ENCODE measurements around the gene CDC25B.
"Not testable (repeated sequence)": the region's sequence is repeated elsewhere in the genome, so short reads cannot be mapped to it uniquely, and the experiment has no call there.

DNA sequence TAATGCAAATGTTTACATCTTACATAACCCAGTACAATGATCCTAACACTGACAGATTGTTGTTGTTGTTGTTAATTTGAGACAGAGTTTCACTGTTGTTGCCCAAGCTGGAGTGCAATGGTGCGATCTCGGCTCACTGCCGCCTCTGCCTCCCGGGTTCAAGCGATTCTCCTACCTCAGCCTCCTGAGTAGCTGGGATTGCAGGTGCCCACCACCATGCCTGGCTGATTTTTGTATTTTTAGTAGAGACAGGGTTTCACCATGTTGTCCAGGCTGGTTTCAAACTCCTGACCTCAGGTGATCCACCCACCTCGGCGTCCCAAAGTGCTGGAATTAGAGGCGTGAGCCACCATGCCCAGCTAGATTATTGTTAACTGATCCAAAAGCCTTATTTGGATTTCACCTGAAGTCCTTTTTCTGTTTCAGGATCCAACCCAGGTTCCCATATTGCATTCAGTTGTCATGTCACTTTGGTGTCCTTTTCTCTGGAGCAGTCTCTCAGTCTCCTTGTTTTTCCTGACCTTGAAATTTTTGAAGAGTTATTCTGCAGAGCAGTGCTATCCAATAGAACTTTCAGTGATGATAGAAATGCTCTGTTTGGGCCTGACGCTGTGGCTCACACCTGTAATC lies 48.0 kb downstream of the CDC25B start:
- TF ChIP-seq, protein P1, sequence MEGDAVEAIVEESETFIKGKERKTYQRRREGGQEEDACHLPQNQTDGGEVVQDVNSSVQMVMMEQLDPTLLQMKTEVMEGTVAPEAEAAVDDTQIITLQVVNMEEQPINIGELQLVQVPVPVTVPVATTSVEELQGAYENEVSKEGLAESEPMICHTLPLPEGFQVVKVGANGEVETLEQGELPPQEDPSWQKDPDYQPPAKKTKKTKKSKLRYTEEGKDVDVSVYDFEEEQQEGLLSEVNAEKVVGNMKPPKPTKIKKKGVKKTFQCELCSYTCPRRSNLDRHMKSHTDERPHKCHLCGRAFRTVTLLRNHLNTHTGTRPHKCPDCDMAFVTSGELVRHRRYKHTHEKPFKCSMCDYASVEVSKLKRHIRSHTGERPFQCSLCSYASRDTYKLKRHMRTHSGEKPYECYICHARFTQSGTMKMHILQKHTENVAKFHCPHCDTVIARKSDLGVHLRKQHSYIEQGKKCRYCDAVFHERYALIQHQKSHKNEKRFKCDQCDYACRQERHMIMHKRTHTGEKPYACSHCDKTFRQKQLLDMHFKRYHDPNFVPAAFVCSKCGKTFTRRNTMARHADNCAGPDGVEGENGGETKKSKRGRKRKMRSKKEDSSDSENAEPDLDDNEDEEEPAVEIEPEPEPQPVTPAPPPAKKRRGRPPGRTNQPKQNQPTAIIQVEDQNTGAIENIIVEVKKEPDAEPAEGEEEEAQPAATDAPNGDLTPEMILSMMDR (optimal IDR thresholded peaks at IDR 0.05 in 1 of 3, IDR thresholded peaks at IDR 0.05 in 1 of 3, conservative IDR thresholded peaks at IDR 0.05 in 1 of 3; ENCODE audit: extremely low read depth in 1 of 3, insufficient read depth in 2 of 3, low read length in 3 of 3): not testable (repeated sequence)
- TF ChIP-seq EZH2 (IDR thresholded peaks at IDR 0.05; ENCODE audit: low read length): not testable (repeated sequence)

All from keratinocyte (primary cell).